Osteoblast (primary cell): Measurements from ENCODE around the gene ME2. TPM values are rescaled to one million over a fixed set of nuclear protein-coding genes. Genes with fewer than 3 reads are reported as not detected.

Source experiments
- DNase-seq: peaks from one replicate; pipeline ENCODE4 v3.0.0; 2011; ENCODE audit warnings: low spot score, mixed read lengths; ENCODE audit not compliant: insufficient read length; ENCODE audit errors: missing footprints
- H2AFZ ChIP-seq: 2 replicates; pipeline ENCODE4 v1.6.0; 2011; ENCODE audit warnings: mild to moderate bottlenecking, low read length
- H3K27ac ChIP-seq: 2 replicates; pipeline ENCODE4 v1.5.1; 2011; ENCODE audit warnings: mild to moderate bottlenecking, low read depth, low read length, moderate library complexity
- H3K27me3 ChIP-seq: 2 replicates; pipeline ENCODE4 v1.6.0; 2012; ENCODE audit warnings: mild to moderate bottlenecking, control low read depth, inconsistent platforms, low read length, moderate library complexity; ENCODE audit not compliant: insufficient read depth
- H3K36me3 ChIP-seq: 2 replicates; pipeline ENCODE4 v1.5.1; 2011; ENCODE audit warnings: mild to moderate bottlenecking, low read length, control low read depth, moderate library complexity; ENCODE audit not compliant: insufficient read depth
- H3K4me1 ChIP-seq: 2 replicates; pipeline ENCODE4 v1.5.1; 2011; ENCODE audit warnings: mild to moderate bottlenecking, low read length, control low read depth, moderate library complexity; ENCODE audit not compliant: insufficient read depth
- H3K4me2 ChIP-seq: 2 replicates; pipeline ENCODE4 v1.6.0; 2011; ENCODE audit warnings: mild to moderate bottlenecking, low read length; ENCODE audit not compliant: insufficient read depth
- H3K4me3 ChIP-seq: fragments of 200-600 bp; sonication (generic); 3 replicates; pipeline ENCODE4 v1.5.1; 2012; ENCODE audit warnings: mild to moderate bottlenecking, low read length, inconsistent platforms; ENCODE audit not compliant: insufficient read depth
- H3K79me2 ChIP-seq: 2 replicates; pipeline ENCODE4 v1.6.0; 2012; ENCODE audit warnings: mild to moderate bottlenecking, low read length, control low read depth, inconsistent platforms; ENCODE audit not compliant: insufficient read depth
- H3K9me3 ChIP-seq: 2 replicates; pipeline ENCODE4 v1.5.1; 2011; ENCODE audit warnings: low read depth, low read length, control low read depth
- H4K20me1 ChIP-seq: 2 replicates; pipeline ENCODE4 v1.6.0; 2012; ENCODE audit warnings: mild to moderate bottlenecking, low read length, control low read depth; ENCODE audit not compliant: insufficient read depth
- total RNA-seq: library from RNA; depleted of rRNA; stranded (reverse); fragments of >200 nt; gene quantifications from 2 replicates; pipeline ENCODE4 v1.2.3, GENCODE V29; 2012
- TF ChIP-seq, protein P1 (sequence below): IDR thresholded peaks from 2 replicates; pipeline ENCODE4 v1.5.1; 2011; ENCODE audit warnings: mild to moderate bottlenecking, low read depth, low read length, moderate library complexity; ENCODE audit errors: extremely low read depth

ME2 gene
- total RNA-seq, 1 donor: 38.0 TPM

DNA sequence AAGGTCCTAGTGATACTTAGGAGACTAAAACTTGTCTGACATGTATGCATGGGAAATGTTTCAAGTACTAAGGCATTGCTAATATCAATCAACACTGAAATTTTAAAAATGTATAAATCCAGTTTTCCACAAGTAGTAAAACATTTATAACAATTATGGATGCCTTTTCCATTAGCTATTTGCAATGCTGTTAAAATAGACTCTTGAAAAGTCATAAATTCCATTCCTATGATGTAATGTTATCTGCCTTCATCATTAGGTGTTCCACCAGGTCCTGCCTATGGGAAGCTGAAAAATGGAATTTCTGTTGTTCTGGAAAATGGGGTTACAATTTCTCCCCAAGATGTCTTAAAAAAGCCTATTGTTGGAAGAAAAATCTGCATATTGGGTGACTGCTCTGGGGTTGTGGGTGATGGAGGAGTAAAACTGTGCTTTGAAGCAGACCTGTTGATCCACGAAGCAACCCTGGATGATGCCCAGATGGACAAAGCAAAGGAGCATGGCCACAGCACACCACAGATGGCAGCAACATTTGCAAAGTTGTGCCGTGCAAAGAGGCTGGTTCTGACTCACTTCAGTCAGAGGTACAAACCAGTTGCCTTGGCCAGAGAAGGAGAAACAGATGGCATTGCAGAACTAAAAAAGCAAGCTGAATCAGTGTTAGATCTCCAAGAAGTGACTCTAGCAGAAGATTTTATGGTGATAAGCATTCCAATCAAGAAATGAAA is 107.6 kb downstream of the ME2 start:
- no peak overlapping the region for H3K4me3 ChIP-seq
- no peak overlapping the region for H2AFZ ChIP-seq
- H3K9me3 ChIP-seq: no peaks in the 10 kb centered on the region
- no peaks in the 10 kb centered on the region for H3K27me3 ChIP-seq
- H3K4me2 ChIP-seq: peak overlapping the region; percentile 35
- TF ChIP-seq, protein P1, sequence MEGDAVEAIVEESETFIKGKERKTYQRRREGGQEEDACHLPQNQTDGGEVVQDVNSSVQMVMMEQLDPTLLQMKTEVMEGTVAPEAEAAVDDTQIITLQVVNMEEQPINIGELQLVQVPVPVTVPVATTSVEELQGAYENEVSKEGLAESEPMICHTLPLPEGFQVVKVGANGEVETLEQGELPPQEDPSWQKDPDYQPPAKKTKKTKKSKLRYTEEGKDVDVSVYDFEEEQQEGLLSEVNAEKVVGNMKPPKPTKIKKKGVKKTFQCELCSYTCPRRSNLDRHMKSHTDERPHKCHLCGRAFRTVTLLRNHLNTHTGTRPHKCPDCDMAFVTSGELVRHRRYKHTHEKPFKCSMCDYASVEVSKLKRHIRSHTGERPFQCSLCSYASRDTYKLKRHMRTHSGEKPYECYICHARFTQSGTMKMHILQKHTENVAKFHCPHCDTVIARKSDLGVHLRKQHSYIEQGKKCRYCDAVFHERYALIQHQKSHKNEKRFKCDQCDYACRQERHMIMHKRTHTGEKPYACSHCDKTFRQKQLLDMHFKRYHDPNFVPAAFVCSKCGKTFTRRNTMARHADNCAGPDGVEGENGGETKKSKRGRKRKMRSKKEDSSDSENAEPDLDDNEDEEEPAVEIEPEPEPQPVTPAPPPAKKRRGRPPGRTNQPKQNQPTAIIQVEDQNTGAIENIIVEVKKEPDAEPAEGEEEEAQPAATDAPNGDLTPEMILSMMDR: no peak
- H3K79me2 ChIP-seq: peaks cover 6% of the 10 kb centered on the region
- H4K20me1 ChIP-seq: no peaks in the 10 kb centered on the region
- H3K27ac ChIP-seq: peak overlapping the region; percentile 63
- DNase-seq: no peak
- peaks cover 13% of the 10 kb centered on the region for H3K4me1 ChIP-seq
- H3K36me3 ChIP-seq: no peaks in the 10 kb centered on the region

DNA sequence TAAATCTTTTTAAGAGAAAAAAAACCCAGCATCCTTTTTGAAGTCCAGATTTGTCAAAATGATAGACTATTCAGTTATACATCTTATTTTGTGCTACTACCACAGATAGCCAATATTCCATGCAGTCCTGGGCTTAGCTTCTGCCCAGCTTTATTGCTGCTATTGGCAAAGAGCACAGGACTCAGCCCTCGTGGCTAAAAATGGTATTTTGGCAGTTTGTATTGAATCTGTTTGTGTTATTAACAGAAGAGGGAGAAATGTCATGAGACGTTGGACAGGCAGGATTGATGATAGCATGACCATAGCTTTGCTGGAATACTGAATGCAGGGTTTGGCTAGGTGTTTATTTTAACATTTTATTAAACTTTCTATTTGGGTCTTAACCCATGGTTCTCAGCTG is 108.3 kb downstream of the ME2 start:
- TF ChIP-seq, protein P1: no peak
- H2AFZ ChIP-seq: no peak overlapping the region
- no peaks in the 10 kb centered on the region for H3K27me3 ChIP-seq
- H3K27ac ChIP-seq: peak overlapping the region; percentile 63
- H3K9me3 ChIP-seq: no peaks in the 10 kb centered on the region
- DNase-seq: peak; percentile 77
- peaks cover 5% of the 10 kb centered on the region for H3K79me2 ChIP-seq
- H3K4me2 ChIP-seq: no peak overlapping the region
- no peak overlapping the region for H3K4me3 ChIP-seq
- no peaks in the 10 kb centered on the region for H4K20me1 ChIP-seq
- H3K36me3 ChIP-seq: no peaks in the 10 kb centered on the region
- peaks cover 13% of the 10 kb centered on the region for H3K4me1 ChIP-seq

DNA sequence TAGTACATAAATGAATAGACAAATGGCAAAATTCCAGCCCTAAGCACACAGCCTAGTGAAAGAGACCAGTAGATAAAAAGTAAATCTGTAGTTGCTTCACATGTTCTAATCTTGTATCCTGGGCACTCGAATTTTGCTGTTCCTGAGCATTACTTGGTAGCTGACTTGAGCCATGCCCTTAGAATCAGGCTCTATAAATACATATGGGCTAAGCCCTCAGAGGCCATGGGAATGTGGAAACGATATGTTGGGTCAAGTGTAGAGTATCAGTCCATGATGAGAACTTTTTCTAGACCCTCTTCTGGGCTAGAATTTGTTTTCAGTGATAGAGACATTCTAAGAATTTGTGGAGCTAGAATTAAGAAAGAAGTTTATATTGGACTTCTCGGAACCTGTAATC is 110.8 kb downstream of the ME2 start:
- Histone ChIP-seq H3K4me2 (no peak overlapping the region), H3K79me2 (no peaks in the 10 kb centered on the region), H3K9me3 (no peaks in the 10 kb centered on the region), H2AFZ (no peak overlapping the region), H3K27ac (no peak overlapping the region), H4K20me1 (no peaks in the 10 kb centered on the region), H3K4me1 (peaks cover 13% of the 10 kb centered on the region), H3K27me3 (no peaks in the 10 kb centered on the region), H3K36me3 (no peaks in the 10 kb centered on the region), H3K4me3 (no peak overlapping the region)
- no peak for DNase-seq
- TF ChIP-seq, protein P1: no peak

DNA sequence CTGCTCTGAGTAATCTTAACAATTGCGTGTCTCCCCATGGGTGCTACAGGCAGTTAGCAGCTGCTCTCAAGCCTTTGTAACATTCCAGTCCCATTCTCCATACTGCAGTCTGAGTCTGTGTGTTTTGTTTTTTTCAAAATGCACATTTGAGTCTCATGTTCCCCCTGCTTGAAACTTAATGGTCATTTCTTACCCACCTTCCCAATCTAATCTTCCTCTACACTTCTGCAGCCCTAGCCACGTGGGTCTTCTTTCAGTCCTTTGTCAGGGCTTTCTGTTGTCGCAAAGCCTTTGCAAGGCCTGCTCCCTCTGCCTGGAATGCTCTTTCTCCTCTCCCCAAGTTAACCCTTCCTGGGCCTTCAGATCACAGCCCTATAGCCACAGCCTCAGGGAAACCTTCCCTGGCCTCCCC is 113.4 kb downstream of the ME2 start:
- Histone ChIP-seq H3K4me1 (peaks cover 2% of the 10 kb centered on the region), H3K27me3 (no peaks in the 10 kb centered on the region), H3K79me2 (no peaks in the 10 kb centered on the region), H3K4me2 (no peak overlapping the region), H3K9me3 (no peaks in the 10 kb centered on the region), H4K20me1 (no peaks in the 10 kb centered on the region), H3K4me3 (no peak overlapping the region), H3K27ac (no peak overlapping the region), H3K36me3 (no peaks in the 10 kb centered on the region), H2AFZ (no peak overlapping the region)
- TF ChIP-seq, protein P1: no peak
- no peak for DNase-seq
